ENCODE data around the gene RINT1. TPM values are rescaled to one million over a fixed set of nuclear protein-coding genes. Genes with fewer than 3 reads are reported as not detected.
"Not testable (repeated sequence)": the region's sequence is repeated elsewhere in the genome, so short reads cannot be mapped to it uniquely, and the experiment has no call there.

Gene RINT1
- total RNA-seq (2014; rRNA removed; shearing (Covaris generic)) = 17.6 and 24.7 TPM in 2 replicates

DNA sequence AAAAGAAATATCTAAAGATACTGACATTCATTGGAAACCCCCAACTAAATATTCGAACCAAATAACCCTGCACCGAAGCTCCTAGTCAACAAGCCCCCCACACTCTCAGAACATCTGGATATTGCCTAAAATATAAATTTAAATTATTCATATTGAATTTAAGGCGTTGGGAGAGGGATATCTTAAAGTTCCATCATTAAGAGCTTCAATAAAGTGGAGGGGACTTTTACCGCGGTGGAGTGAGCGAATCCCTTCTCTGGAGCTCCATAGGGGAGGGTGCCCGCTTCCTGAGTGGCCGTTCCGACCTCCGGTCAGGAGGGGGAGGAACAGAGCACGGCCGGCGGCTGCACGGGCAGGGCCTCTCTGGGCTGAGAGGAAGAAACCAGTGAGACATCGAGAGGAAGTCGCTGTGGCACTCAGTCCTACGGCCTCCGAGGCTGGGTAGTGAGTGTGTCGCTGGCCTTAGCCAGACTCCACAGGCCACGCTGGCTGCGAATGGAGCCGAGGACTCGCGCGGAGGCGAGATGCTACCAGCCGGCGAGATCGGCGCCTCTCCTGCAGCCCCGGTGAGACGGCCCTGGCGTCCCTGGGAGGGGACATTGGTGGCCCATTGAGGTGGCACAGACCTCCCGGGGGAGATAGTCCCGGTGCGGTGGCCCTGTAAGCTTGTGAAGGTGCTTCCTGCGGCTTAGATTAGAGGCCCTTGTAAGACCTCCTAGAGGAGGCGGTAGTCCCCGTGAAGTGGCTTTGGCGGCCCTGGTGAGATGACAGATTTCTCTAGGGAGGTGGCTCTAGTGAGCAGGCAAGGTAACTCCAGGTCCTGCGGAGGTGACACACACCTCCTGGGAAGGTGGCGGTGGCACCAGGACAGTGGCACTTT lies at the start of gene RINT1:
RINT1 (plus strand) TSS at position 410 of the 880 bp plus-strand sequence; CDS start at position 525, 115 bp downstream.
- DNase-seq (ENCODE audit: low spot score) = peak; percentile 89

GRCh38 chr7:105487579-105488571 lies 44.1 kb upstream of the RINT1 start:
- peak; percentile 81 for DNase-seq (ENCODE audit: low spot score)

DNA sequence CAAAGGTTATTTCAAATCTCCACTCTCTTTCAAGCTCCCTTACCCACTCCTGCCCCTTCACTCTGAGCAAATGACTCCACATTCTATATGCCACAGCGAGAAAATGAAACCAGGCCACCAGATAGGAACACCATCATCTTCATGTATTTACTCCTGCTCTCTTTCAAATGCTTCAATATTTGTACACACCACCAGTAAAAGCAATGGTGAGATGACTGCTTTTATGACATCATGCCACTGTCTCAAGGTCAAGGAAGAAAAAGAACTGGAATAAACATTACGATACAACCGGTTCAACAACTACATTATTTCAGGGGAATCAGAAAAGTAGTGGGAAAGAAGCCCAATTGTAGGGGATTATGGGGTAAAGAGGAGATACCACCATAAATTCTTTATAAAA lies 42.6 kb upstream of the RINT1 start:
- no peak for DNase-seq (ENCODE audit: low spot score)

DNA sequence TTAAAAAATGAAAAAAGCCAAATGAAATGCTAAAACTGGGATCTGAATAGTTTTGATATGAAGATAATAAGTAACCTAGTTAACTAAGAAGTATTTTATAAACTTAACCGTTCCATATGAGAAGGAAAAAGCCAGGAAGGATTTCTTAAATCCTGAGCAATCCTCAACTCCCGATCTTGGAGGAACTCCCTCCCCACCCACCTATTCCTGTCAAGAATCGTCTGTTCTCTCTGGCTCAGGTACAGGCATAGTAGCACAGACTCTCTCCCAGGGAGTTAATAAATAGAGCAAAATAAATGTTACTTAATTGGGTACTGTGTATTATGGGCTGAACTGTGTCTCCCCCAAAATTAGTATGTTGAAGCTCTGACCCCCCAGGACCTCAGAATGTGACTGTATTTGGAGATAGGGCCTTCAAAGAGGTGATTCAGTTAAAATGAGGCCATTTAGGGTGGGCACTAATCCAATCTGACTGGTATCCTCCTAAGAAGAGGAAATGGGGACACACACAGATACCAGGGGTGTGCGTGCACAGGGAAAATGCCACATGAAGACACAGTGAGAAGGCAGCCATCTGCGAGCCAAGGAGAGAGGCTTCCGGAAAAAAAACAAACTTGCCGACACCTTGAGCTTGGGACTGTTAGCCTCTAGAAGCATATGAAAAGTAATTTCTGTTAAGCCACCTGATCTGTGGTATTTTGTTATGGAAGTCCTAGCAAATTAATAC lies 38.6 kb upstream of the RINT1 start:
- DNase-seq (ENCODE audit: low spot score) = no peak

- DNase-seq (ENCODE audit: low spot score) = peak; percentile 19
These were observed 38.1 kb upstream of the RINT1 start for GRCh38 chr7:105493923-105494315.

GRCh38 chr7:105496521-105496920 lies 35.5 kb upstream of the RINT1 start:
- DNase-seq (ENCODE audit: low spot score) = peak; percentile 23

DNA sequence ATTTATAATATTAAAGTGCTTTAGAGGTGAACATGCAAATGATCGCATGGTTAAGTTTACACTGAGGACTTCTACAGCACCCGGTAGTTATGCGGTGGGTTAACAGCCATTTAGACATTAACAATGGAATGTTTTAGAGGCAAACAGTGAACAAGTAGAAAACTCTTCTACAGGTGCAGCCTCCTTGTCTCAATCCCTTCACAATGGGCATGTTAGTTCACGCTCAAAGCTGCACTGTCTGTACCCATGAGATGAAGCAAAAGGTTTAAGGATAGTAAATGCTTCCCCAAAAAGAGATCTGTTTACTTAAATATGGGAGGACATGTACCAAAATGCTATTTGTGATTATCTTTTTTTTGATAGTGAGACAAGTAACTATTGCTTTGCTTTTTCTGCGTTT lies 35.0 kb upstream of the RINT1 start:
- DNase-seq (ENCODE audit: low spot score) = no peak

DNA sequence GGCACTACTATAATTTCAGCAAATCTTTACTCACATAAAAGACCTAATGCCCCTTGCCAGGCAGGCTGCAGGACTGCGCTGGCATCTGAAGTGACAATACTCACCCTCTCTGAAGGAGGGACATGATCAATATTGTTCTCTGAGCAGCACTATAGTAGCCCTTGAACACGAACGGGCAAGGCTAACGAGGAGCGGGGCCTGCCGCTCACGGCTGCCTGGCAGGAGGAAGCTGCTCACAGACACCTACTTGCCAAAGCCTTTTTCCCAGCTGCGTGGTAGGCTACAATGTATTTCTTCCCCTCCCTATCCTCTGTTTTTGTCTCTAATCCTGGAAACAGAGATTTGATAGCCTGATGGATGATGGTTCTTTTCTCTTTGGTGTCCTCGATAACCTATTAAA lies 29.8 kb upstream of the RINT1 start:
- DNase-seq (ENCODE audit: low spot score) = no peak

DNA sequence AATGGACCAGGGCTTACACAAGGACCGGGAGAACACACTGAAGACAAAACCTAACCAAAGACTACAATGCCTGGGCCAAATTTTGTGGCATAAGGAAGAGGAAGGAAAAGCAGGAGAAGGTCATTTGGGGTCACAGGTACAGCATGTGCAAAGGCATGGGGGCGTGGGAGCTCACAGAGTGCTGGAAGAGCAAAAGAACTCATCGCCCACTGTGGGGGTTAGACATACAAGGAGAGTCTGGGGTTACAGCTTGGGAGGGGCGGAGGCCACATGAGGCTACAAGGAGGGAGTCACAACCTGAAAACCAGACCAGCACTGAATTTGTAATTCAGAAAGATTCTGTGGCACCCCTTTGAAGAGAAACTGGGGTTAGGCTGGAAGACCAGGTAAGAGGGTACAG lies 19.6 kb upstream of the RINT1 start:
- no peak for DNase-seq (ENCODE audit: low spot score)

- DNase-seq (ENCODE audit: low spot score) = no peak
These were observed 19.0 kb upstream of the RINT1 start for GRCh38 chr7:105512926-105513526.

- not testable (repeated sequence) for DNase-seq (ENCODE audit: low spot score)
These were observed 16.4 kb upstream of the RINT1 start for GRCh38 chr7:105515610-105516009.

DNA sequence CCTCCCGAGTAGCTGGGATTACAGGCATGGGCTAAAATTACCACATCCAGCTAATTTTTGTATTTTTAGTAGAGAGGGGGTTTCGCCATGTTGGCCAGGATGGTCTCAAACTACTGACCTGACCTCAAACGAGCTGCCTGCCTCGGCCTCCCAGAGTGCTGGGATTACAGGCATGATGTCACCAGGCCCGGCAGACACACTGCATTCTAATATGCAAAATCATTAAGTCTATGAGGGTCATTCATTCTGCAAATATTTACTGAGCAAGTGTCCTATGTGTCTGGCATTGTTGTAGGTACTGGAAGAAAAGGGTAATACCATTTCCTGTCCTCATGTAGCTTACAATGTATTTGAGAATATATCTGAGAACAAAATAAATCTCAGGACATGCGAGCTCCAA lies 12.6 kb upstream of the RINT1 start:
- no peak for DNase-seq (ENCODE audit: low spot score)

DNA sequence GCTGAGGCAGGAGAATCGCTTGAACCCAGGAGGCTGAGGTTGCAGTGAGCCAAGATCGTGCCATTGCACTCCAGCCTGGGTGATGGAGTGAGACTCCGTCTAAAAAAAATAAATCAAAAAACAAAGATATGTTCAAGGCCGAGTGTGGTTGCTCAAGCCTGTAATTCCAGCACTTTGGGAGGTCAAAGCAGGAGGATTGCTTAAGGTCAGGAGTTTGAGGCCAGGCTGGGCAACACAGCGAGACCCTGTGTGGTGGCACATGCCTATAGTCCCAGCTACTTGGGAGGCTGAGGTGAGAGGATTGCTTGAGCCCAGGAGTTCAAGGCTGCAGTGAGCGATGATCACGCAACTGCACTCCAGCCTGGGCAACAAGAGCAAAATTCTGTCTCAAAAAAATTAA lies 11.4 kb upstream of the RINT1 start:
- DNase-seq (ENCODE audit: low spot score) = not testable (repeated sequence)

DNA sequence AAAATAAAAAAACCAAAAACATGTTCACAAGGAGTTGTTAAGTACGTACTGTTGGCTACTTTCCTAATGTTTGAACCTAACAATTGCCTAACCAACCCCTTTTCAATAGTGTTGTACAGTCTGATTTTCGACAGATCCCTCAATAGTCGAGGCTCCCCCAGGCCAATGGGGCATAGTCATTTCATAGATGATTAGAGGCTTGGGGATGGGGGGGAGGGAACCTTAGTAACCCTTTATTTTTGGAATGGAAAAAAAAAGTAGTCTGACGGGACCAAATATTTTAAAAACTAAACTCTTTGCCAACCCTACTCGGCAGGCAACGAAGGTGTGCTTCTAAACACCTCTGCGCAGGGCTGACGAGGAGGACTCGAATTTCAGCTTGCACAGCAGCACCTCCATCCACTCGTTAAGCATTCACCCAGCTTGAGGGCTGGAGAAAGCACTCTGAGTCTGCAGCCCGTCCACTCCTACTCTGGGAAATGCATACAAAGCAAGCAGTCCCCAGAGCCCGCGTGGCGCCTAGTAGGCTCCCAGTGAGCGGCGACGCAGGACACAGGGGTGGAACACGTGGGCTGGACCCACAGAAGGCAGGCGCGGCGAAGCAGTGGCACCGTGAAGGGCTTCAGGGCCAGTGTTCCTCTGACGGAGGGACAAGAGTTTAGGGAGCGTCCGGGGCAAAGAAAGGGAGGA lies 10.8 kb upstream of the RINT1 start:
- DNase-seq (ENCODE audit: low spot score) = peak; percentile 50

- DNase-seq (ENCODE audit: low spot score) = peak; percentile 77
These were observed 10.1 kb upstream of the RINT1 start, which contains the start of gene PUS7 for GRCh38 chr7:105521717-105522463. TSS of gene PUS7 (minus strand) at chr7:105522271. CDS start at chr7:105508512, 13,759 bp downstream.

- not testable (repeated sequence) for DNase-seq (ENCODE audit: low spot score)
These were observed 7.6 kb upstream of the RINT1 start for GRCh38 chr7:105524423-105524822.

- no peak for DNase-seq (ENCODE audit: low spot score)
These were observed 7.2 kb upstream of the RINT1 start for GRCh38 chr7:105524840-105525239.

DNA sequence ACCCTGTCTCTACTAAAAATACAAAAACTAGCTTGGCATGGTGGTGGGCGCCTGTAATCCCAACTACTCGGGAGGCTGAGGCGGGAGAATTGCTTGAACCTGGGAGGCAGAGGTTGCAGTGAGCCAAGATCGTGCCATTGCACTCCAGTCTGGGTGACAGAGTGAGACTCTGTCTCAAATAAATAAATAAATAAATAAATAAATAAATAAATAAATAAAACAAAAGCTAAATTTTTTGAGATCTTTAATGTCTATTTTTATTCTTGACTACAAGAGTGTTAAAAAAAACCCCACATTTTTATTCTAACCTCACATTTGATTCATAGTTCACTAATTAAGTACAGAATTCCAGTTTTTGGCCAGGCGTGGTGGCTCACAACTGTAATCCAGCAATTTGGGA lies 4.3 kb upstream of the RINT1 start:
- DNase-seq (ENCODE audit: low spot score) = not testable (repeated sequence)

GRCh38 chr7:105530126-105530525 lies 1.9 kb upstream of the RINT1 start:
- DNase-seq (ENCODE audit: low spot score) = no peak

- no peak for DNase-seq (ENCODE audit: low spot score)
These were observed 1.5 kb upstream of the RINT1 start for GRCh38 chr7:105530546-105530945.
